Endothelial cell of umbilical vein (primary cell): ENCODE results near the gene ODAD4. TPM values are rescaled to one million over a fixed set of nuclear protein-coding genes. Genes with fewer than 3 reads are reported as not detected.

Source experiments
- BruUV-seq: library from RNA; stranded (reverse); fragments of 400-500 nt; replicated peaks from 2 replicates; lab custom pipeline; 2021; lab: Mats Ljungman, UMichigan
- CTCF ChIA-PET: fragments of 300-600, 350-600 bp; sonication (Branson Sonifier 250); formaldehyde crosslinking; loops from one replicate; lab custom pipeline; 2021; ENCODE audit warnings: antibody characterized with exemption, inconsistent platforms; lab: Charles Lee
- POLR2A ChIA-PET: fragments of 300-600, 350-600 bp; sonication (Branson Sonifier 250); formaldehyde crosslinking; loops from one replicate; lab custom pipeline; 2021; ENCODE audit warnings: antibody characterized with exemption, inconsistent platforms; lab: Charles Lee
- DNase-seq: peaks from one replicate; pipeline ENCODE4 v3.0.0-alpha.2; 2011; ENCODE audit warnings: low read depth, low spot score
- FAIRE-seq: peaks from 2 replicates; lab custom pipeline; 2011; peaks lifted over from hg19 to GRCh38; lab: Jason Lieb, UNC
- H2AFZ ChIP-seq: 2 replicates; pipeline ENCODE4 v1.6.0; 2012; ENCODE audit warnings: low read depth, low read length, control low read depth, inconsistent platforms
- H3K27ac ChIP-seq: 2 replicates; pipeline ENCODE4 v1.5.1; 2011; ENCODE audit warnings: low read depth, mild to moderate bottlenecking, control low read depth, low read length, moderate library complexity; ENCODE audit not compliant: insufficient read depth
- H3K27me3 ChIP-seq, 2 experiments: 2 replicates each; pipeline versions ENCODE4 v1.6.0 to v1.6.1; 2011; ENCODE audit warnings: low read length in 2 of 2, mixed read lengths in 1 of 2; ENCODE audit not compliant: control insufficient read depth in 2 of 2, insufficient read depth in 2 of 2
- H3K36me3 ChIP-seq, 2 experiments: 2 replicates in 1 of 2; 3 replicates in 1 of 2; pipeline ENCODE4 v1.5.1; 2011; ENCODE audit warnings: low read length in 2 of 2, mild to moderate bottlenecking in 1 of 2, moderate library complexity in 1 of 2; ENCODE audit not compliant: control insufficient read depth in 2 of 2, insufficient read depth in 2 of 2; ENCODE audit errors: extremely low read depth in 1 of 2
- H3K4me1 ChIP-seq: 3 replicates; pipeline ENCODE4 v1.5.1; 2011; ENCODE audit warnings: mild to moderate bottlenecking, low read length; ENCODE audit not compliant: control insufficient read depth, insufficient read depth; ENCODE audit errors: extremely low read depth
- H3K4me2 ChIP-seq: 2 replicates; pipeline ENCODE4 v1.6.1; 2011; ENCODE audit warnings: low read length, control low read depth, mixed read lengths; ENCODE audit not compliant: insufficient read depth
- H3K4me3 ChIP-seq, 3 experiments: fragments of 200-600 bp in 1 of 3; sonication (generic), shearing (Covaris generic) in 1 of 3; replicated peaks in 1 of 3; 2 replicates each; pipeline ENCODE4 v1.5.1; 2011 to 2016; ENCODE audit warnings: control low read depth in 3 of 3, low read length in 3 of 3, mild to moderate bottlenecking in 2 of 3, inconsistent platforms in 1 of 3, low read depth in 1 of 3, moderate library complexity in 1 of 3; ENCODE audit not compliant: insufficient read depth in 1 of 3
- H3K79me2 ChIP-seq: 2 replicates; pipeline ENCODE4 v1.6.0; 2012; ENCODE audit warnings: low read length, inconsistent platforms; ENCODE audit not compliant: control insufficient read depth, insufficient read depth
- H3K9ac ChIP-seq: replicated peaks from 2 replicates; pipeline ENCODE3; 2011; ENCODE audit warnings: low read length, control low read depth; ENCODE audit not compliant: insufficient read depth; ENCODE audit errors: extremely low read depth
- H3K9me1 ChIP-seq: replicated peaks from 3 replicates; pipeline ENCODE4 v1.6.0; 2011; ENCODE audit warnings: mild to moderate bottlenecking, low read length; ENCODE audit not compliant: control insufficient read depth, insufficient read depth; ENCODE audit errors: extremely low read depth
- H3K9me3 ChIP-seq: replicated peaks from 2 replicates; pipeline ENCODE4 v1.5.1; 2012; ENCODE audit warnings: low read length, inconsistent platforms; ENCODE audit not compliant: control insufficient read depth, insufficient read depth
- H4K20me1 ChIP-seq: replicated peaks from 2 replicates; pipeline ENCODE3; 2011; ENCODE audit warnings: mild to moderate bottlenecking, low read length; ENCODE audit not compliant: control insufficient read depth, insufficient read depth; ENCODE audit errors: extremely low read depth
- EZH2 ChIP-seq: IDR thresholded peaks from 2 replicates; pipeline ENCODE4 v1.6.1; 2012; ENCODE audit warnings: borderline replicate concordance, low read depth, mild to moderate bottlenecking, moderate library complexity, low read length, inconsistent platforms; ENCODE audit not compliant: severe bottlenecking
- FOS ChIP-seq: IDR thresholded peaks from 2 replicates; pipeline ENCODE4 v1.6.1; 2011; ENCODE audit warnings: mild to moderate bottlenecking, low read length, moderate library complexity, borderline replicate concordance; ENCODE audit not compliant: insufficient read depth
- JUN ChIP-seq: IDR thresholded peaks from 2 replicates; pipeline ENCODE4 v1.6.1; 2011; ENCODE audit warnings: borderline replicate concordance, low read depth; ENCODE audit not compliant: insufficient read length, insufficient read depth
- POLR2A ChIP-seq: IDR thresholded peaks from 2 replicates; pipeline ENCODE4 v1.6.1; 2012; ENCODE audit warnings: low read depth, mild to moderate bottlenecking, control low read depth, low read length
- POLR2AphosphoS5 ChIP-seq: IDR thresholded peaks from 2 replicates; pipeline ENCODE4 v1.6.1; 2012; ENCODE audit warnings: low read depth, mild to moderate bottlenecking, control low read depth, low read length, moderate library complexity; ENCODE audit not compliant: insufficient read depth
- dilution Hi-C: fragments of 300-500 bp; cut with MboI; formaldehyde crosslinking; loops from one replicate; pipeline ENCODE4 v1.15.0; 2019; ENCODE audit warnings: low sequenced_read_pairs; ENCODE audit not compliant: extremely low pct_ligation_motif_present
- intact Hi-C: fragments of 100-400 bp; cut with micrococcal nuclease; formaldehyde crosslinking; loops from one replicate; pipeline ENCODE4 v1.10.0; 2022
- polyA plus RNA-seq, 4 experiments: library from polyadenylated mRNA; depleted of rRNA in 3 of 4; stranded (reverse) in 3 of 4; unstranded in 1 of 4; fragments of >200 nt; gene quantifications; 2 replicates each; pipeline versions ENCODE4 v1.2.1 to v1.2.3, GENCODE V29; 2011 to 2012; ENCODE audit warnings: missing spikeins in 1 of 4
- total RNA-seq: library from RNA; stranded (reverse); gene quantifications from 2 replicates; pipeline ENCODE4 v1.2.3, GENCODE V29; 2021
- TF ChIP-seq, protein P1 (sequence below): IDR thresholded peaks from 2 replicates; pipeline ENCODE4 v1.6.1; 2011; ENCODE audit not compliant: insufficient read depth, insufficient read length

ODAD4 gene
- total and polyA plus RNA-seq, 2 donors (not counting 3 experiments of a cell fraction or from before 2014, with no cell fraction given) = 0.19 to 1.0 TPM

DNA sequence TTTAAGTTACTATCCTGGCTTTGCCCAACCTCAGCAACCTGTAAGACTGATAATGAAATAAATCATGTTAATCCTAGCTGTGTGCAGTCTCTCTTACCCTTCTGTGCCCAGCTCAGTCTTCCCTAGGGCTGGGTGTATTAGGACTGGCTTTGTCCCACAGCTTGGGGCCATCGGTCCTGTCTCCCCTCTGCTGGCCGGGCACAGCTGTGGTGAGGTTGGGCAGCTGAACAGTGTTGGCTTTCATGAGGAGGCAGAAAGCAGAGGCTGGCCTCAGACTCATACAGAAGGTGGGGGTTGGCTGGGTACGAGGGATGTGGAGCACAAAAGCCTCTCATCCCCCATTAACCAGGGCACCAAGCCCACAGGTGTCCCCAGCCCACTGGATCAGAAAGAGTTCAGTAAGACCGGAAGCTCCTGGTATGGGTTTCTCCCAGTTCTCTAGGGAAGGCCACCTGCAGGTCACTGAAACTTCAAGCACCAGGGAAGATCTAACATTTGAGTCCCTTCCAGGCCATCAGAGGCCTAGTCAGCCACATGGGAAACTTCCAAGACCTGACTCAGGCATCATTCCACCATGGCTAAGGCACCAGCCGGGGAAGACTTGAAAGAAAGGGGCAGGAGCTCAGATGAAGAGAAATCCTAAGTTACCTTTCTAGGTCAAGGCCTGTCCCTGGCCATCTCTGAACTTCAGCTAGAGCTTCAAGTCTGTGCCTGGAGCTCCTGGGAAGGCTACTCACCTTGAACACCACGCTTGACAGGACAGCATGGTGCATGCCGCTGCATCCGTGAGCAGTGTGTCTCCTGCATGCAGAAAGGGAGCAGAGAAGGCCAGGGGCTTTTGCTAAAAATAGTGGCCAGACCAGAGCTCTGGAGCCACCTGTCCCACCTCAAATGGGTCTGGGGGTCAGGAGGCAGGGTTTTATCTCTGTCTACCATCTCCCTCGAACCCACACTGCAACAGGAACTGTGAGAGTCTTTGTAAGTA lies 45.0 kb downstream of the ODAD4 start:
- no peaks in the 10 kb centered on the region for H3K4me1 ChIP-seq
- DNase-seq (no peak), FAIRE-seq (no peak)
- ChIA-PET CTCF (interaction anchor here (1.0 to 2.0 kb wide), 8 partner anchors 9 to 276 kb away, joined by 3 to 8 read pairs (median 4); partner anchors contain the start of gene CNP), POLR2A (no interaction called here)
- intact Hi-C loops (no loop called here), dilution Hi-C loops (no loop called here)
- no peaks in the 10 kb centered on the region for H3K9me3 ChIP-seq
- no peak overlapping the region for H3K27ac ChIP-seq
- peaks cover 13 to 60% of the 10 kb centered on the region in 2 experiments for H3K36me3 ChIP-seq
- TF ChIP-seq POLR2AphosphoS5 (no peak), EZH2 (no peak), FOS (no peak), JUN (no peak), POLR2A (no peak)
- TF ChIP-seq, protein P1, sequence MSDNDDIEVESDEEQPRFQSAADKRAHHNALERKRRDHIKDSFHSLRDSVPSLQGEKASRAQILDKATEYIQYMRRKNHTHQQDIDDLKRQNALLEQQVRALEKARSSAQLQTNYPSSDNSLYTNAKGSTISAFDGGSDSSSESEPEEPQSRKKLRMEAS = no peak
- H3K9me1 ChIP-seq = no peaks in the 10 kb centered on the region
- no peaks in the 10 kb centered on the region for H4K20me1 ChIP-seq
- no peak overlapping the region for H3K4me2 ChIP-seq
- peaks cover 2% of the 10 kb centered on the region for H3K79me2 ChIP-seq
- no peak overlapping the region for H2AFZ ChIP-seq
- no peaks in the 10 kb centered on the region for H3K27me3 ChIP-seq
- no TSS peak for BruUV-seq
- H3K4me3 ChIP-seq = no peak overlapping the region
- no peak overlapping the region for H3K9ac ChIP-seq
